Erythroblast (primary cell): Measurements from ENCODE around the gene PTCHD4.

ENCODE experiments used
- GATA1 ChIP-seq: IDR thresholded peaks from 2 replicates; pipeline ENCODE4 v1.6.1; 2011; ENCODE audit warnings: low read depth, mild to moderate bottlenecking, control low read depth, low read length, moderate library complexity
- POLR2A ChIP-seq: IDR thresholded peaks from 2 replicates; pipeline ENCODE4 v1.6.1; 2011; ENCODE audit warnings: mild to moderate bottlenecking, low read length

- TF ChIP-seq POLR2A = no peak
- no peak for TF ChIP-seq GATA1
These were observed 408 bp downstream of the PTCHD4 start for GRCh38 chr6:48110436-48111142.
